Stomach (tissue), 9 donors: ENCODE results near the gene HSDL2. TPM values are rescaled to one million over a fixed set of nuclear protein-coding genes. Genes with fewer than 3 reads are reported as not detected.

Source experiments
- DNase-seq, 2 donors: peaks; one replicate each; pipeline versions ENCODE4 v3.0.0 to v3.0.0-alpha.2; 2013 to 2019
- H3K27ac ChIP-seq, 5 donors: fragments of 200-600 bp in 4 of 5; sonication (generic) in 4 of 5; one replicate each; pipeline ENCODE4 v1.5.1; 2013 to 2019; ENCODE audit warnings: mild to moderate bottlenecking in 1 of 5, moderate library complexity in 1 of 5
- H3K27me3 ChIP-seq, 3 donors: fragments of 200-600 bp; sonication (generic); one replicate each; pipeline ENCODE4 v1.5.1; 2017 to 2019; ENCODE audit warnings: mixed run types in 1 of 3
- H3K36me3 ChIP-seq, 4 donors: fragments of 200-600 bp; sonication (generic); 1 replicate in 3 of 4; 2 replicates in 1 of 4; pipeline ENCODE4 v1.5.1; 2016 to 2019
- H3K4me1 ChIP-seq, 4 donors: fragments of 200-600 bp; sonication (generic); one replicate each; pipeline ENCODE4 v1.5.1; 2016 to 2019
- H3K4me3 ChIP-seq, 4 donors: fragments of 200-600 bp; sonication (generic) in 3 of 4; one replicate each; pipeline ENCODE4 v1.5.1; 2016 to 2019; ENCODE audit warnings: mild to moderate bottlenecking in 1 of 4
- H3K9me3 ChIP-seq, 4 donors: fragments of 200-600 bp; sonication (generic); one replicate each; pipeline ENCODE4 v1.5.1; 2016 to 2019
- EP300 ChIP-seq: sonication (generic); formaldehyde crosslinking; IDR thresholded peaks from one replicate; pipeline ENCODE4 v1.6.1; 2017; ENCODE audit warnings: antibody characterized with exemption
- POLR2A ChIP-seq, 4 donors: fragments of 450-650 bp; IDR thresholded peaks; one replicate each; pipeline ENCODE4 v1.6.1; 2016; ENCODE audit warnings: antibody characterized with exemption in 4 of 4, control low read depth in 2 of 4, mild to moderate bottlenecking in 1 of 4, moderate library complexity in 1 of 4
- POLR2AphosphoS5 ChIP-seq, 3 donors: sonication (generic); formaldehyde crosslinking; IDR thresholded peaks; one replicate each; pipeline ENCODE4 v1.6.1; 2016; ENCODE audit warnings: antibody characterized with exemption in 3 of 3
- WGBS, 5 donors: extraction: QIAGEN DNeasy Blood & Tissue Kit in 3 of 5; methylation state at CpG; one replicate each; pipeline versions ENCODE4 v1.1.5 to v1.1.7; 2013 to 2018; 5-methylcytosine and 5-hydroxymethylcytosine counted together
- intact Hi-C: fragments of 100-400 bp; cut with DNase I; formaldehyde crosslinking; loops from one replicate; pipeline ENCODE4 v1.15.1; 2023; ENCODE audit warnings: low total_unique reads
- polyA plus RNA-seq, 3 donors: library from polyadenylated mRNA; stranded (reverse); fragments of 200-250 nt; gene quantifications; one replicate each; pipeline ENCODE4 v1.2.3, GENCODE V29; 2013
- total RNA-seq, 5 donors: library from RNA; depleted of rRNA; stranded (reverse); fragments of >200 nt; gene quantifications; one replicate each; pipeline versions ENCODE4 v1.1.0 to v1.2.3, GENCODE V29; 2014 to 2016
- TF ChIP-seq, protein P1 (sequence below), 7 experiments: fragments of 450-650 bp in 4 of 7; fragments of 200-600 bp in 3 of 7; sonication (generic) in 3 of 7; IDR thresholded peaks; one replicate each; pipeline ENCODE4 v1.5.1; 2016 to 2019; ENCODE audit warnings: antibody characterized with exemption in 7 of 7, control low read depth in 2 of 7, mild to moderate bottlenecking in 1 of 7
- donor health status: healthy with polysubstance abuse.
- donor health status: Bipolar disorder and iron deficiency.
- donor health status: healthy.

Gene HSDL2
- total and polyA plus RNA-seq, 8 donors = 18.3 to 56.9 (median 24.8) TPM

DNA sequence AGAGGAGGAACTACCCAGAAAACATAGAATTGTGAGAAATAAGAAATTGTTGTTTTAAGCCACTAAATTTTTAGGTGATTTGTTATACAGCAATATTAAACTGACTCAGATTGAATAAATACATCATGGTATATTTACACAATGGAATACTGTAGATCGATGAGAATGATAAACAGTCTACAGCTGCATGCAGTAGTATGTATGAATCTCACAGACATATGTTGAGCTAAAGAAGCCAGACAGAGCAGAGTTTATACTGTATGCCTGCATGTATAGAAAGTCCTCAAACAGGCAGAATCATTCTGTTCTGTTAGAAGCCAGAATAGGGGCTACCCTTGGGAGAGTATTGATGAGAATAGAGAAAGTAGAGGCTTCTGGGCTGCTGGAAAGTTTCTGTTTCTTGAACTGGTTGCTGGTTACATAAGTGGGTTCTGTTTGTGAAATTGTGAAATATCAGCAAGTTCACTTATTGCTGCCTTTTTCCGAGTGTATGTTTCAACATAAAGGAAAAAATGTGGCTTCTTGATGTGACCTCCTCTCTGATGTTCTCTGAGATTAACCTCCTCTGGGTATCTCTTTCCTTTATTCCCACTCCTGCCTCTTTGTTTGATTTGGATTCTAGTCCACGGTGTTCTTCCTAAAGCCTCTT is 116.3 kb downstream of the HSDL2 start:
- Histone ChIP-seq H3K27ac (peak overlapping the region in 1 of 5 donors; percentile 4), H3K4me1 (peaks cover 0 to 11% (median 5%) of the 10 kb centered on the region in 4 donors), H3K9me3 (peaks cover 0 to 27% (median 17%) of the 10 kb centered on the region in 4 donors), H3K36me3 (peaks cover 3 to 25% (median 14%) of the 10 kb centered on the region in 4 donors), H3K4me3 (no peak overlapping the region), H3K27me3 (no peaks in the 10 kb centered on the region)
- TF ChIP-seq POLR2A (IDR thresholded peaks at IDR 0.05) (no peak), POLR2AphosphoS5 (IDR thresholded peaks at IDR 0.05) (no peak), EP300 (no peak)
- TF ChIP-seq, protein P1, sequence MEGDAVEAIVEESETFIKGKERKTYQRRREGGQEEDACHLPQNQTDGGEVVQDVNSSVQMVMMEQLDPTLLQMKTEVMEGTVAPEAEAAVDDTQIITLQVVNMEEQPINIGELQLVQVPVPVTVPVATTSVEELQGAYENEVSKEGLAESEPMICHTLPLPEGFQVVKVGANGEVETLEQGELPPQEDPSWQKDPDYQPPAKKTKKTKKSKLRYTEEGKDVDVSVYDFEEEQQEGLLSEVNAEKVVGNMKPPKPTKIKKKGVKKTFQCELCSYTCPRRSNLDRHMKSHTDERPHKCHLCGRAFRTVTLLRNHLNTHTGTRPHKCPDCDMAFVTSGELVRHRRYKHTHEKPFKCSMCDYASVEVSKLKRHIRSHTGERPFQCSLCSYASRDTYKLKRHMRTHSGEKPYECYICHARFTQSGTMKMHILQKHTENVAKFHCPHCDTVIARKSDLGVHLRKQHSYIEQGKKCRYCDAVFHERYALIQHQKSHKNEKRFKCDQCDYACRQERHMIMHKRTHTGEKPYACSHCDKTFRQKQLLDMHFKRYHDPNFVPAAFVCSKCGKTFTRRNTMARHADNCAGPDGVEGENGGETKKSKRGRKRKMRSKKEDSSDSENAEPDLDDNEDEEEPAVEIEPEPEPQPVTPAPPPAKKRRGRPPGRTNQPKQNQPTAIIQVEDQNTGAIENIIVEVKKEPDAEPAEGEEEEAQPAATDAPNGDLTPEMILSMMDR (IDR thresholded peaks at IDR 0.05) = no peak
- WGBS, 5 donors = 37 to 61% (median 48%) methylated on average over 3 of the region's 3 CpGs
- DNase-seq = no peak
- intact Hi-C loops = no loop called here

DNA sequence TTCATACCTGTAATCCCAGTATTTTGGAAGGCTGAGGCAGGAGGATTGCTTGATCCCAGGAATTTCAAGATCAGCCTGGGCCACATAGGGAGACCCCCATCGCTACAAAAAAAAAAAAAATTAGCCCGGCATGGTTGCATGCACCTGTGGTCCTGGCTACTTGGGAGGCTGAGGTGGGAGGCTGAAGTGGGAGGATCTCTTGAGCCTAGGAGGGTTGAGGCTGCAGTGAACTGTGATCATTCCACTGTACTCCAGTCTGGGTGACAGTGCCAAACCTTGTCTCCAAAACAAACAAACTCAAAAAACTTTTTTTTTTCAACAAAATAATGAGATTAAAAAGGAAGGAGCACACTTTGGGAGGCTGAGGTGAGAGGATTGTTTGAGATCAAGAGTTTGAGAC is 120.9 kb downstream of the HSDL2 start:
- intact Hi-C loops = no loop called here
- 86 to 100% (median 96%) methylated on average over 2 of the region's 2 CpGs for WGBS, 5 donors
- no peak for DNase-seq

DNA sequence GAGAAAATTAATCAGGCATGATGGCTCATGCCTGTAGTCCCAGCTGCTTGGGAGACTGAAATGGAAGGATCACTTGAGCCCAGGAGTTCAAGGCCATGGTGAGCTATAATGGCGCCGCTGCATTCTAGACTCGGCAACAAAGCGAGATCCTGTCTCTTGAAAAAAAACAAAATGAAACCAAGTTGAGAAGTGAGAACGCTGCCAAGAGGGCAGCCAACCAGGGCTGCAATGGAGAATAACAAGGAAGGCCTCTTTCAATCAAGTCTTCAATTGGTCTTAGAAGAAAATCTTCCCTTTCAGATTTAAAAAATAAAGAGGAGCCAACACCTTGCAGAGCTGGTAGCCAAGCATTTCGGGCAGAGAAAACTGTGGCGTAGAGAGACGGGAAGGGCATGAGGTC is 121.4 kb downstream of the HSDL2 start:
- H3K36me3 ChIP-seq = no peaks in the 10 kb centered on the region
- H3K4me3 ChIP-seq = no peak overlapping the region
- no peaks in the 10 kb centered on the region for H3K9me3 ChIP-seq
- TF ChIP-seq EP300 (no peak), POLR2AphosphoS5 (IDR thresholded peaks at IDR 0.05) (no peak), POLR2A (IDR thresholded peaks at IDR 0.05) (no peak)
- TF ChIP-seq, protein P1 (IDR thresholded peaks at IDR 0.05) = no peak
- peaks cover 5 to 28% (median 17%) of the 10 kb centered on the region in 4 donors for H3K4me1 ChIP-seq
- no peak for DNase-seq
- H3K27me3 ChIP-seq = no peaks in the 10 kb centered on the region
- H3K27ac ChIP-seq = no peak overlapping the region
- WGBS, 5 donors = 91 to 96% (median 95%) methylated on average over 8 of the region's 8 CpGs
- intact Hi-C loops = no loop called here

More for the DNA sequence above, 120.9 kb downstream of the HSDL2 start:
- H3K27me3 ChIP-seq = no peaks in the 10 kb centered on the region
- no peaks in the 10 kb centered on the region for H3K36me3 ChIP-seq
- H3K27ac ChIP-seq = no peak overlapping the region
- TF ChIP-seq POLR2AphosphoS5 (IDR thresholded peaks at IDR 0.05) (no peak), EP300 (no peak), POLR2A (IDR thresholded peaks at IDR 0.05) (no peak)
- TF ChIP-seq, protein P1 (IDR thresholded peaks at IDR 0.05) = no peak
- no peak overlapping the region for H3K4me3 ChIP-seq
- H3K4me1 ChIP-seq = peaks cover 6 to 29% (median 16%) of the 10 kb centered on the region in 4 donors
- no peaks in the 10 kb centered on the region for H3K9me3 ChIP-seq

DNA sequence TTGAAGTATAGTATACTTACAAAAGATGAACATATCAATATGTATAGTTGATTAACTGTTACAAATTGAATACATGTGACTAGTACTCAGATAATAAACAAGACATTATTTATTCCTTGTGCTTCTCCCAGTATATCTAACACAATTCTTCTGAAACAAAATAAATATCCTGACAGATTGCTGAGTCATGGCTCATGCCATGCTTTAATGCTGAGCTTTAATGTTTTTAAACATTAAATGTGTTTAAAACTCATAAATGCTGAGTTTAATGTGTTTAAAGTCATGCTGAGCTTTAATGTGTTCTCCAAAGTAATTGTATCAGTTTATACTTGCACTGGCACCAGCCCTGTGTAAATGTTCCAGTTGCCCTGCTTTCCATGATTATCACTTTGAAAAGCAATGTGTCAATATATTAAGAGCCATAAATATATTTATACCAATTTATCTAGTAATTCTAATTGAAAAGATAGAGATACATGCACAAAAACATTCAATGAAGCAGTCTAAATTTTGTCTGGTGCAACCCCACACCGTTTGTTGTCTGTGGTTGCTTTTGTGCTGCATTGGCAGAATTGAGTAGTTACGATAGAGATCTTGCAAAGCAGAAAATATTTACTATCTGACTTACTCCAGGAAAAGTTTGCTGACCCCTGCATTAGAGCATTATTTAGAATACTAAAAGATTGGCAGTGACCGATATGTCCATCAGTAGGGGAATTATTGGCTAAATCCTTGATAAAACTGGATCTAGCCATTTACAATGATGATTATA is 122.5 kb downstream of the HSDL2 start:
- 22 to 52% (median 33%) methylated on average over 3 of the region's 3 CpGs for WGBS, 5 donors
- peak in 1 of 2 donors; percentile 31 for DNase-seq

More for the DNA sequence above, 122.5 kb downstream of the HSDL2 start:
- no peak overlapping the region for H3K4me3 ChIP-seq
- H3K4me1 ChIP-seq = peaks cover 0 to 38% (median 22%) of the 10 kb centered on the region in 4 donors
- no peaks in the 10 kb centered on the region for H3K36me3 ChIP-seq
- intact Hi-C loops = no loop called here
- H3K27me3 ChIP-seq = no peaks in the 10 kb centered on the region
- no peaks in the 10 kb centered on the region for H3K9me3 ChIP-seq
- H3K27ac ChIP-seq = peak overlapping the region in 3 of 5 donors; percentile 3 to 18 (median 7)
- TF ChIP-seq, protein P1 (IDR thresholded peaks at IDR 0.05) = no peak
- TF ChIP-seq POLR2AphosphoS5 (IDR thresholded peaks at IDR 0.05) = no peak
- TF ChIP-seq POLR2A (IDR thresholded peaks at IDR 0.05) = no peak
- TF ChIP-seq EP300 = no peak
